Fibroblast of pulmonary artery (primary cell): ENCODE measurements around the gene PHACTR1.

Source experiments
- DNase-seq: peaks from one replicate; pipeline ENCODE4 v3.0.0-alpha.2; 2010; ENCODE audit warnings: low read depth
- H3K4me3 ChIP-seq: replicated peaks from 2 replicates; pipeline ENCODE4 v1.5.1; 2011; ENCODE audit warnings: low read depth, mild to moderate bottlenecking, control low read depth, low read length, moderate library complexity
- CTCF ChIP-seq: IDR thresholded peaks from 2 replicates; pipeline ENCODE4 v1.5.1; 2011; ENCODE audit warnings: mild to moderate bottlenecking, control low read depth, low read length, inconsistent platforms; ENCODE audit errors: missing control alignments

Gene PHACTR1

GRCh38 chr6:13140980-13141379, 424.4 kb downstream of the PHACTR1 start:
- TF ChIP-seq CTCF: no peak
- no peak for DNase-seq
- H3K4me3 ChIP-seq: no peak overlapping the region

DNA sequence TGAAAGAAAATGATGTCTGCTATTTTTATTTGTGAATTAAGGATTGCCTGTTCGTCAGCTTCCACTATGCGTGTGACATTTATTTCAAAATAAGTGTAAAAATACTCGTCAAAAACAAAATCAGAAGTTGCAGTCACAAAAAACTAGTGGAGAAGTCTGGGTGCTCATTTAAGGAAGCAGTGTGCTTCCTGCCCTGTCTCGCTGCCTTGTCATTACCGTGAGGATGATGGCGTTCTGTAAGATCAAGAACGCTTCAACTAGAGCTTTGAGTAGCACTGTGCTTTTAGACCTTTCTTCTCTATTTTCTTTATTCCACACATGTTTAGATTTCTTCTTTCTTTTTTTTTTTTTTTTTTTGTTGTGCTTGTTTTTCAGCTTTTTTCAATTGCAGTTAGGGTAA, 424.8 kb downstream of the PHACTR1 start:
- TF ChIP-seq CTCF: no peak
- no peak overlapping the region for H3K4me3 ChIP-seq
- no peak for DNase-seq

GRCh38 chr6:13142611-13143010, 426.0 kb downstream of the PHACTR1 start:
- DNase-seq: no peak
- TF ChIP-seq CTCF: no peak
- H3K4me3 ChIP-seq: no peak overlapping the region

GRCh38 chr6:13146442-13146841, 429.9 kb downstream of the PHACTR1 start:
- H3K4me3 ChIP-seq: no peak overlapping the region
- no peak for TF ChIP-seq CTCF
- no peak for DNase-seq

- DNase-seq: no peak
- TF ChIP-seq CTCF: no peak
- H3K4me3 ChIP-seq: no peak overlapping the region
These were observed 430.8 kb downstream of the PHACTR1 start for GRCh38 chr6:13147376-13147775.

DNA sequence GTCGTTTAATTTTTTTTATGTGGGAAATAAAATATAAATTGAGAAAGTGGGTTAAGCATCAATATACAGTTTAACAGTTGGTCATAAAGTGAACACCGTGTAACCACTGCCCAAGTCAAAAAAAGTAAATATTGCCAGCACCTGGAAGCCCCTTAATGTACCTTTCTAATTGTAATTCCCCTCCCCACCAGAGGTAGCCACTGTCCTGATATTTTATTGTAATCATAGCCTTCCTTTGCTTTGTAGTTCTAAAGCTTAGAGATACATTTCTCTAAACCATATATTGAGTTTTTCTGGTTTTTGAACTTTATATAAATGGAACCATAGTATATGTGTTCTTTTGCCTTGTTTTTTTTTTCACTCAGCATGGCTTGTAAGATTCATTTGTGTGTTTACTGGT, 431.2 kb downstream of the PHACTR1 start:
- TF ChIP-seq CTCF: no peak
- no peak for DNase-seq
- H3K4me3 ChIP-seq: no peak overlapping the region

DNA sequence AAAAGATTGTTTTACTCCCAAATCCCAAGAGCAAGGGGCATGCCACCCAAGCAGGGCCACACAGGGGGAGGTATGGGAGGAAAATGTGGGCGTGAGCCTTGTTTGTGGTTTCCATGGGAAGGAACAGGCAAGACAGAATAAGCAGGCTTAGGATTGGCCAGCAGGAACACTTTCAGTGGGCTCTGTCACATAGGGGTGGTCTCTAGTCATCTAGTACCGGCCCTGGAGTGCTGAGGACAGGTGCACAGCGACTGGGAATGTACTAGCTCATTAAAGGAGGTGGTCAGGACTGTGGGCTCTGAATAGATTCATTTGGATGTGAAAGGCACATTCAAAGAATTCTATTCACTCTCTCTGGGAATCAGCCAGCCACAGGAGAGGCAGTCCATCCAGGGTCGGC, 436.2 kb downstream of the PHACTR1 start:
- no peak overlapping the region for H3K4me3 ChIP-seq
- no peak for DNase-seq
- TF ChIP-seq CTCF: no peak
